GM12878 (cell line): ENCODE data around the gene SIGMAR1. TPM values are rescaled to one million over a fixed set of nuclear protein-coding genes. Genes with fewer than 3 reads are reported as not detected.

ENCODE experiments used
- ATAC-seq: fragments of 200-7000 bp; cut with Tn5 transposase; 3 replicates; pipeline ENCODE4 v1.9.1; 2020; ENCODE audit warnings: mild to moderate bottlenecking, moderate library complexity
- BruUV-seq: library from RNA; stranded (reverse); fragments of 400-500 nt; replicated peaks from 2 replicates; lab custom pipeline; 2021; lab: Mats Ljungman, UMichigan
- CTCF ChIA-PET: fragments of 300-600 bp; sonication (Branson Sonifier 250); formaldehyde crosslinking; extraction: SDS; loops from one replicate; lab custom pipeline; 2021; ENCODE audit warnings: inconsistent platforms; lab: Yijun Ruan, JAX
- POLR2A ChIA-PET: fragments of 350-600 bp; formaldehyde crosslinking; extraction: SDS; loops from one replicate; lab custom pipeline; 2021; ENCODE audit warnings: inconsistent platforms; lab: Charles Lee
- RAD21 ChIA-PET: fragments of 300-600 bp; sonication (Branson Sonifier 250); formaldehyde crosslinking; loops from one replicate; lab custom pipeline; 2023; ENCODE audit warnings: antibody characterized with exemption; ENCODE audit not compliant: unreplicated experiment; lab: Charles Lee
- SMC1A ChIA-PET: fragments of 300-600 bp; sonication (Branson Sonifier 250); formaldehyde crosslinking; loops from one replicate; lab custom pipeline; 2023; ENCODE audit not compliant: unreplicated experiment, uncharacterized antibody; lab: Charles Lee
- DNase-seq: peaks from one replicate; pipeline ENCODE4 v3.0.0-alpha.2; 2011; ENCODE audit warnings: low read depth, low spot score
- FAIRE-seq: peaks from 3 replicates; lab custom pipeline; 2011; peaks lifted over from hg19 to GRCh38; lab: Jason Lieb, UNC
- H2AFZ ChIP-seq: 2 replicates; pipeline ENCODE4 v1.6.0; 2011; ENCODE audit warnings: low read depth, low read length, control low read depth; ENCODE audit not compliant: control insufficient read depth
- H3K27ac ChIP-seq: 2 replicates; pipeline ENCODE4 v1.5.1; 2011; ENCODE audit warnings: control low read depth; ENCODE audit not compliant: control insufficient read depth, insufficient read depth
- H3K27me3 ChIP-seq, 2 experiments: replicated peaks in 1 of 2; 2 replicates each; pipeline versions ENCODE4 v1.6.0 to v1.6.1; 2011; ENCODE audit warnings: low read length in 1 of 2; ENCODE audit not compliant: control insufficient read depth in 2 of 2, insufficient read depth in 2 of 2
- H3K36me3 ChIP-seq, 2 experiments: 2 replicates each; pipeline ENCODE4 v1.5.1; 2011; ENCODE audit warnings: low read length in 1 of 2; ENCODE audit not compliant: control insufficient read depth in 2 of 2, insufficient read depth in 2 of 2
- H3K4me1 ChIP-seq: 2 replicates; pipeline ENCODE4 v1.6.1; 2011; ENCODE audit warnings: mild to moderate bottlenecking, low read length, moderate library complexity, mixed read lengths; ENCODE audit not compliant: control insufficient read depth, insufficient read depth
- H3K4me2 ChIP-seq: 2 replicates; pipeline ENCODE4 v1.6.0; 2011; ENCODE audit warnings: control low read depth; ENCODE audit not compliant: control insufficient read depth, insufficient read depth
- H3K4me3 ChIP-seq: fragments of 200-600 bp; sonication (generic); 2 replicates; pipeline ENCODE4 v1.5.1; 2016
- H3K79me2 ChIP-seq: 2 replicates; pipeline ENCODE4 v1.6.0; 2011; ENCODE audit warnings: low read length; ENCODE audit not compliant: control insufficient read depth, insufficient read depth
- H3K9ac ChIP-seq: 2 replicates; pipeline ENCODE4 v1.8.0; 2011; ENCODE audit warnings: low read length, control low read depth, mixed read lengths; ENCODE audit not compliant: control insufficient read depth, insufficient read depth
- H3K9me3 ChIP-seq: replicated peaks from 3 replicates; pipeline ENCODE4 v1.5.1; 2011; ENCODE audit warnings: mild to moderate bottlenecking, low read length; ENCODE audit not compliant: control insufficient read depth, insufficient read depth
- H4K20me1 ChIP-seq: 2 replicates; pipeline ENCODE4 v1.6.0; 2011; ENCODE audit not compliant: control insufficient read depth, insufficient read depth
- BCL11A ChIP-seq: IDR thresholded peaks from 2 replicates; pipeline ENCODE4 v1.6.1; 2011; ENCODE audit warnings: low read depth, low read length
- CBX5 ChIP-seq: sonication (generic); IDR thresholded peaks from 2 replicates; pipeline ENCODE4 v1.6.1; 2016; ENCODE audit warnings: low read depth, moderate library complexity, mild to moderate bottlenecking, inconsistent platforms
- CREB1 ChIP-seq: IDR thresholded peaks from 2 replicates; pipeline ENCODE4 v1.6.1; 2012; ENCODE audit warnings: low read depth, mild to moderate bottlenecking, inconsistent platforms
- ZBED1 ChIP-seq: IDR thresholded peaks from 2 replicates; pipeline ENCODE4 v1.6.1; 2016; ENCODE audit warnings: borderline replicate concordance
- ZNF207 ChIP-seq: fragments of 450-650 bp; IDR thresholded peaks from 2 replicates; pipeline ENCODE4 v1.6.1; 2014; ENCODE audit warnings: antibody characterized with exemption, mild to moderate bottlenecking, borderline replicate concordance
- WGBS: methylation state at CpG from one replicate; pipeline ENCODE4 v1.1.6; 2016; ENCODE audit warnings: low lambda C conversion rate; ENCODE audit not compliant: insufficient replicate concordance, insufficient coverage; ENCODE audit errors: missing lambda C conversion rate; 5-methylcytosine and 5-hydroxymethylcytosine counted together
- in situ Hi-C: fragments of 300-500 bp; cut with MboI; formaldehyde crosslinking; loops from 9 replicates; pipeline ENCODE4 v1.14.3; 2018; ENCODE audit warnings: mixed read lengths
- intact Hi-C: fragments of 100-400 bp; cut with micrococcal nuclease; formaldehyde crosslinking; loops from one replicate; pipeline ENCODE4 v1.14.2; 2022; ENCODE audit not compliant: unreplicated experiment
- polyA plus RNA-seq, 11 experiments: library from polyadenylated mRNA; depleted of rRNA in 4 of 11; unstranded in 6 of 11; stranded (reverse) in 5 of 11; fragments of >200 nt; fragmentation: Nextera tagmentation in 4 of 11; fragmentation: Illumina TruSeq in 1 of 11; extraction: Ambion mirVana in 4 of 11; extraction: Trizol in 1 of 11; gene quantifications; 1 replicate in 1 of 11; 2 replicates in 10 of 11; pipeline versions ENCODE4 v1.2.1 to v1.2.3, GENCODE V29; 2011 to 2016; ENCODE audit warnings: inconsistent platforms in 2 of 11, missing spikeins in 2 of 11, low read depth in 1 of 11
- total RNA-seq, 4 experiments: library from RNA; depleted of rRNA in 3 of 4; stranded (reverse); fragments of >200 nt in 3 of 4; fragmentation: Illumina TruSeq in 1 of 4; extraction: Trizol in 1 of 4; gene quantifications; 2 replicates each; pipeline versions ENCODE4 v1.2.1 to v1.2.3, GENCODE V29; 2013 to 2021
- TF ChIP-seq, protein P1 (sequence below): fragments of 450-650 bp; IDR thresholded peaks from 2 replicates; pipeline ENCODE4 v1.6.1; 2017; ENCODE audit warnings: mild to moderate bottlenecking, moderate library complexity

The SIGMAR1 gene
- total and polyA plus RNA-seq, 10 of the 15 experiments (the other 5 are each of a cell fraction or from before 2014, with no cell fraction given), result 7.1 to 133 (median 69.5) TPM

DNA sequence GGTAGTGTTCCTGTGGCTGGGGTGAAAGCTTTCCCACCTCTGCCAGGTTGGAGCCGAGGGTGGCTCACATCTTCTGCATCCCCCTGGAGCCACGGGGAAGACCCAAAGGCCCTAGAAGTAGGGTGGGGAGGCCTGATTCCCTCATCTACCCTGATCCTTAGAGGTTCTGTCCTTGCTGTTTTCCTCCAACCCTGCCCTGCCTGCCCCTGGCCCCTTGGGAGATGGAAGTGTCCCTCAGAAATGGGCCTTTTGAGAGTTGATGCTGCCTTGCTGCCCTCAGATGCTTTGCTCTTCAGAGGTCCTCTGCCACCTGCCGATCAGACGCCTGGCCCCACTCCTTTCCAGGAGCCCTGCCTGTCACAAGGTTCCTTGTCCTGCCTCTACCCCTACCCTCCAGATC lies 47.2 kb upstream of the SIGMAR1 start:
- in situ Hi-C loops, result no loop called here
- SMC1A ChIA-PET, result no interaction called here
- TF ChIP-seq CREB1 (no peak), ZBED1 (no peak), CBX5 (no peak), ZNF207 (no peak), BCL11A (no peak)
- TF ChIP-seq, protein P1, sequence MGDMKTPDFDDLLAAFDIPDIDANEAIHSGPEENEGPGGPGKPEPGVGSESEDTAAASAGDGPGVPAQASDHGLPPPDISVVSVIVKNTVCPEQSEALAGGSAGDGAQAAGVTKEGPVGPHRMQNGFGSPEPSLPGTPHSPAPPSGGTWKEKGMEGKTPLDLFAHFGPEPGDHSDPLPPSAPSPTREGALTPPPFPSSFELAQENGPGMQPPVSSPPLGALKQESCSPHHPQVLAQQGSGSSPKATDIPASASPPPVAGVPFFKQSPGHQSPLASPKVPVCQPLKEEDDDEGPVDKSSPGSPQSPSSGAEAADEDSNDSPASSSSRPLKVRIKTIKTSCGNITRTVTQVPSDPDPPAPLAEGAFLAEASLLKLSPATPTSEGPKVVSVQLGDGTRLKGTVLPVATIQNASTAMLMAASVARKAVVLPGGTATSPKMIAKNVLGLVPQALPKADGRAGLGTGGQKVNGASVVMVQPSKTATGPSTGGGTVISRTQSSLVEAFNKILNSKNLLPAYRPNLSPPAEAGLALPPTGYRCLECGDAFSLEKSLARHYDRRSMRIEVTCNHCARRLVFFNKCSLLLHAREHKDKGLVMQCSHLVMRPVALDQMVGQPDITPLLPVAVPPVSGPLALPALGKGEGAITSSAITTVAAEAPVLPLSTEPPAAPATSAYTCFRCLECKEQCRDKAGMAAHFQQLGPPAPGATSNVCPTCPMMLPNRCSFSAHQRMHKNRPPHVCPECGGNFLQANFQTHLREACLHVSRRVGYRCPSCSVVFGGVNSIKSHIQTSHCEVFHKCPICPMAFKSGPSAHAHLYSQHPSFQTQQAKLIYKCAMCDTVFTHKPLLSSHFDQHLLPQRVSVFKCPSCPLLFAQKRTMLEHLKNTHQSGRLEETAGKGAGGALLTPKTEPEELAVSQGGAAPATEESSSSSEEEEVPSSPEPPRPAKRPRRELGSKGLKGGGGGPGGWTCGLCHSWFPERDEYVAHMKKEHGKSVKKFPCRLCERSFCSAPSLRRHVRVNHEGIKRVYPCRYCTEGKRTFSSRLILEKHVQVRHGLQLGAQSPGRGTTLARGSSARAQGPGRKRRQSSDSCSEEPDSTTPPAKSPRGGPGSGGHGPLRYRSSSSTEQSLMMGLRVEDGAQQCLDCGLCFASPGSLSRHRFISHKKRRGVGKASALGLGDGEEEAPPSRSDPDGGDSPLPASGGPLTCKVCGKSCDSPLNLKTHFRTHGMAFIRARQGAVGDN, result no peak

More for the DNA sequence above, 47.2 kb upstream of the SIGMAR1 start:
- Histone ChIP-seq H3K9ac (no peak overlapping the region), H3K9me3 (no peaks in the 10 kb centered on the region), H3K27ac (no peak overlapping the region), H3K4me1 (peaks cover 12% of the 10 kb centered on the region), H3K4me2 (no peak overlapping the region), H4K20me1 (no peaks in the 10 kb centered on the region), H3K36me3 (no peaks in the 10 kb centered on the region), H3K27me3 (no peaks in the 10 kb centered on the region; a peak in 2 of 4 replicates), H2AFZ (no peak overlapping the region), H3K4me3 (no peak overlapping the region), H3K79me2 (no peaks in the 10 kb centered on the region)
- intact Hi-C loops, result no loop called here
- no TSS peak for BruUV-seq
- RAD21 ChIA-PET, result no interaction called here
- ATAC-seq (no peak), DNase-seq (no peak), FAIRE-seq (no peak)
- WGBS, result 35% methylated on average over 4 of the region's 4 CpGs
- CTCF ChIA-PET, result interaction anchor here (1.5 kb wide), 1 partner anchor 18 kb away, joined by 3 read pairs; no protein-coding TSS in a partner anchor
- POLR2A ChIA-PET, result no interaction called here
